A172 (cell line): ENCODE measurements around the gene AP3B2. TPM values are rescaled to one million over a fixed set of nuclear protein-coding genes. Genes with fewer than 3 reads are reported as not detected.
"Not testable (repeated sequence)": the region's sequence is repeated elsewhere in the genome, so short reads cannot be mapped to it uniquely, and the experiment has no call there.

Experiments
- DNase-seq: peaks from one replicate; pipeline ENCODE4 v3.0.0-alpha.2; 2015; ENCODE audit warnings: low spot score
- total RNA-seq: library from RNA; depleted of rRNA; stranded (reverse); fragments of >200 nt; shearing (Covaris generic); gene quantifications from 2 replicates; pipeline ENCODE4 v1.2.3, GENCODE V29; 2014; rRNA removed

The AP3B2 gene, protein sequence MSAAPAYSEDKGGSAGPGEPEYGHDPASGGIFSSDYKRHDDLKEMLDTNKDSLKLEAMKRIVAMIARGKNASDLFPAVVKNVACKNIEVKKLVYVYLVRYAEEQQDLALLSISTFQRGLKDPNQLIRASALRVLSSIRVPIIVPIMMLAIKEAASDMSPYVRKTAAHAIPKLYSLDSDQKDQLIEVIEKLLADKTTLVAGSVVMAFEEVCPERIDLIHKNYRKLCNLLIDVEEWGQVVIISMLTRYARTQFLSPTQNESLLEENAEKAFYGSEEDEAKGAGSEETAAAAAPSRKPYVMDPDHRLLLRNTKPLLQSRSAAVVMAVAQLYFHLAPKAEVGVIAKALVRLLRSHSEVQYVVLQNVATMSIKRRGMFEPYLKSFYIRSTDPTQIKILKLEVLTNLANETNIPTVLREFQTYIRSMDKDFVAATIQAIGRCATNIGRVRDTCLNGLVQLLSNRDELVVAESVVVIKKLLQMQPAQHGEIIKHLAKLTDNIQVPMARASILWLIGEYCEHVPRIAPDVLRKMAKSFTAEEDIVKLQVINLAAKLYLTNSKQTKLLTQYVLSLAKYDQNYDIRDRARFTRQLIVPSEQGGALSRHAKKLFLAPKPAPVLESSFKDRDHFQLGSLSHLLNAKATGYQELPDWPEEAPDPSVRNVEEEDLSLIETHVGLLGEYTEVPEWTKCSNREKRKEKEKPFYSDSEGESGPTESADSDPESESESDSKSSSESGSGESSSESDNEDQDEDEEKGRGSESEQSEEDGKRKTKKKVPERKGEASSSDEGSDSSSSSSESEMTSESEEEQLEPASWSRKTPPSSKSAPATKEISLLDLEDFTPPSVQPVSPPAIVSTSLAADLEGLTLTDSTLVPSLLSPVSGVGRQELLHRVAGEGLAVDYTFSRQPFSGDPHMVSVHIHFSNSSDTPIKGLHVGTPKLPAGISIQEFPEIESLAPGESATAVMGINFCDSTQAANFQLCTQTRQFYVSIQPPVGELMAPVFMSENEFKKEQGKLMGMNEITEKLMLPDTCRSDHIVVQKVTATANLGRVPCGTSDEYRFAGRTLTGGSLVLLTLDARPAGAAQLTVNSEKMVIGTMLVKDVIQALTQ
- total RNA-seq: 0.09 and 0.29 TPM in 2 replicates

DNA sequence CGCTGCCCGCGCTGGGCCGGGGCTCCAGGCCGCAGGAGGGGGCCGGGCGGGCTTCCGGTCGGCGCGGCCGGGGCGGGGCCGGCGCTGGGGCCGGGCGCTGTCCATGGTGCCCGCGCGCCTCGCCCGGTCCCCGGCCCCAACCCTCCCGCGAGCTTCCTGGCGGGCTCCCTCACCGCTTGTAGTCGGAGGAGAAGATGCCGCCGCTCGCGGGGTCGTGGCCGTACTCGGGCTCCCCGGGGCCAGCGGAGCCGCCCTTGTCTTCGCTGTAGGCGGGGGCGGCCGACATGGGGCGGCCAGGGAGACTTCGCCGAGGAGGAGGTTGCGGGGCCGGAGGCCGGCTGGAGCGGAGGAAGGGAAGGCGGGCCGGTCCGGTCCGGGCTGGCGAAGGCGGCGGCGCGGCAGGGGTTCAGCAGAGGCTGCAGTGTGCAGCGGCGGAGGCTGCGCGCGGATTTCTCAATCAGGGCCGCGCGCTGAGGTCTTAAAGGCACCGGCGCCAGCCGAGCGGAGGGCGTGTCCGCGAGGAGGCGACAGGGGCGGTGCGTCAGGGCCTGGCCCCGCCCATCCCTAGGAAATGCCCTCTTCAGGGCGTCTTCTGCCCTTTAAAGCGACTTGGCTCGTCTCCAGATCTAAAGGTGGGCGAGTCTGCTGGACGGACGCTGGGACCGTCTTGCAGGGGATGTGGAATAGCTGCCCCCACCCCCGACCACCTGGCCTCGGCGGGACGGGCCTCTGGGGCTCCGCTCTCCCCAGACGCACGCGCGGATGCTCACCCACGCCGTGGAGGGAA, at the start of gene AP3B2:
TSS of gene AP3B2 (minus strand) at position 455 of the 787 bp plus-strand sequence. CDS start at position 286, 169 bp downstream.
- DNase-seq: peak; percentile 42

DNA sequence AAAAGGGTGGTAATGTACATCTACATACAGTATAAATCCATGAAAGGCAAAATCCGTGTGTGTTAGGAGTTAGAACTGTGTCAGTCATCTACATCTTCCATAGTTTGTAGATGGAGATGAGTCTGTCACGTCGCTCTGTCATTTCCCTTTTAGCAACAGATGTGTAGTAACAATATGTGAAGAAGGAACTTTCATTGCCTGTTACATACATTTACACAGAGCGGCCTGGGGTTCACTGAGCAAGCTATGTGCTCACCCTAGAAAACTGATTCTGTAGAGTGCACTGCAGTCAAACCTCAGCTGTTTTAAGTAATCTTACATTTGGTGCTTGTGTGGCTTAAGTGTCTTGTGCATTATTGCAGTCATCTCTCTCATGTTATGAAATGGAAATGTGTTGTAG, 41.6 kb upstream of the AP3B2 start:
- DNase-seq: no peak

DNA sequence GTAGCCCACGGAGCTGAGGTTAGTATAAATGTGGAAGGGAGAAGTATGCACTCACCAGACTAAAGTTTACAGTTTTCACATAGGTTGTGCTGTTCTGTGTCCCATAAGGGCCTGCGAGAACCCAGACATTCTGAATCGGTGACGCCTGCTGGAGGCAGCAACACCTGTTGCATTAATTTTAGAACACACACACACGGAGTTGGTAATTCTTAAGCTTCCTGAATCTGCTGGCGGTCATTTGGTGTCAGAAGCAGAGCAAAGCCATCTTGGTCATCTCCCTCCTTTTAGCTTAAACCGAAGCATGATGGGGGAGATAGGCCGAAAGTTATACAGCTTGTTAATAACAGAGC, 41.1 kb upstream of the AP3B2 start:
- peak; percentile 5 for DNase-seq

DNA sequence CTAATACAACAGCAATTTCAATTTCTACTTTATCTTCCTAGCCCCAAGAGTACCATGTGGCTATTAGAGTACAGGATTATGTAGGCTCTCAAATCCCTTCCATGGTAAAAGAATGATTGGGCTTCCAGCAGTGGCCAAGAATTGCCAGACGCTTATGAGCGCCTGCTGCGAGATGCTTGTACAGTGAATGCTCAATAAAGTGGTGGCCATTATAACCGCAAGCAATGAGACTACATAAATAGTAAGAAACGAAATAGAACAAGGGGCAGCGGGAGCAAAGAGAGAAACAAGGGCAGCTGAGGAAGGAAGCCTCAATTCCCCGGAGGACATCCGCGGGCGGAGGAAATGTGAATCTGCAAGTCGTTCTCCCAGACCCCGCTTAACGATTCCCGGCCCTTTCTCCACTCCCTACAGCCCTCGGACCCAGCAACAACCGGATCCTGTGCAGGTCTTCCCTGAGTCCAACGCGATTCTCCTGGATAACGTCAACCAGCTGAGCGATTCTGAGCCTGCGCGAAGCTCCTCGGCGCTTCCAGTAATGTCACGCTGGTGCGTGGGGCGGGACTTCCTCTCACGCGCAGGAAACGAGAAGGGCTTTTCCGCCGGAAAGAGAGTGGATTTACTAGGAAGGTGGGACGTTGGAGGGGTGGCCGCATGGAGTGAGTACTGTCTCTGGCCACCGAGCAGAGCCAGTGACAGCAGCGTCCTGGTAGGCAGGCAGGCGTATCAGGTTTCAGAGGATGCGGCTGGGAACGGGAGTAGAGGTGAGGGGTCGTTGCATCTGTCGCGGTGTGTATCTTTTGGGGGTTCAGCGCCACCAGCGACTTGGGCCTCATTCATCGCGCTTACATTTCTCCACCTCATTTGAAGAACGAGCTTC, 40.5 kb upstream of the AP3B2 start:
- peak; percentile 89 for DNase-seq

DNA sequence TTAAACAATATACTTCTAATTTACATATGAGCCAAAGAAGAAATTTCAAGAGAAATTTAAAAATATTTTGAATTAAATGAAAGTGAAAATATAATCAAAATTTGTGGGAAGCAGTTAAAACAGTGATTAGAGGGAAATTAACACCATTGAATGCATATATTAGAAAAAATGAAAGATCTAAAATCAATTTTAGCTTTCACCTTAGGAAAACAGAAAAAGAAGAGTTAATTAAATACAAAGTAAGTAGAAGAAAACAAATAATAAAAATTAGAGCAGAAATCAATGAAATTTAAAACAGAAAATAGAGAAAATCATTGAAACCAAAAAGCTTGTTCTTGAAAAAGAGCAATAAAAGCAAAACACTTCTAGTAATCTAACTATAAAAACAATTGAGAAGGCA, 38.6 kb upstream of the AP3B2 start:
- DNase-seq: no peak

DNA sequence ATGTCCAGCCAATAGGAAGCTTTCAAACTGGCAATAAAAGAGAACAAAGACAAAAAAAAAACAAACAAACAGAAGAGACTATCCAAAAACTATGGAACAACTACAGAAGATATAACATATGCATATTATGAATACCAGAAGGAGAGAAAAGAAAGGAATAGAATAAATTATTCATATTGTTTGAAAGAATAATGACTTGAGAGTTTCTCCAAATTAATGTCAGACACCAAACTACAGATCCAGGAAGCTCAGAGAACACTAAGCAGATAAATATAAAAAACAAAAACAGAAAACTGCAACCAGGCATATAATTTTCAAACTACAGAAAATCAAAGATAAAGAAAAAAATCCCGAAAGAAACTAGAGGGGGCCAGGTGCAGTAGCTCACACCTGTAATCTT, 34.1 kb upstream of the AP3B2 start:
- DNase-seq: no peak

DNA sequence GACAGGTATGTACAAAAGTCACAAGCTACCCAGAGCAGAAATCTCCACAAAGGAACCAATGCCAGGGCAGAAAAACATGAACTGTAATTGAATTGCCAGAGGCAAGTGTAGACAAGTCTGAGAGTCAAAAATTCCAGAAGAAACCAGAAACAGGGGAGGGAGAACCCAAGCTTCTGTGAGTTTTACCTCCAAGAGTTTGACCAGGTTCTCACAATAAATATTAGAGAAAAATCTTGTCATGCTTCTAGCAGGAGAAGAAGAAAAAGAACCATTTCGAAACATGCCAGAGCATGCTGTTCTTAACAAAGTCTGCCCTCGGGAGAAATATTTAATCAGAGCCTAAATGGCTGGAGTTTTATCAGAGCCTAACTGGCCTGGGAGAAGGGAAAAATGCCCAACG, 32.5 kb upstream of the AP3B2 start:
- DNase-seq: no peak

DNA sequence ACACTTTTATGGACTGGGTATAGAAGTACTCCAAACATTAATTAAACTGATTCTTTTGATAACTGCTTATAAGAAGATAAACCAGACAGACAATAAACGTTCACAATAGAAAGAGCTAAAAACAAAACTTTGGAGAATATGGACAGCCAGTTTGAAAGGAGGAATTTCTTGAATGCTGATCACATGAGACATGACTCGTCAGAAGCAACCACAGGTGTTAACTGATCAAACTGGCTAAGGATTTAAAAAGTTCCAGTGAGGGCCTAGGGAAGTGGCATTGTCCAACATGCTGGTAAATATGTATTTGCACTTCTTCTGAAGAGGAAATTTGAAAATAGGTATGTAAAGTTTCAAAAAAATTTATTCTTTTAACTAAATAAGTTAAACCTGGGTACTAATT, 29.4 kb upstream of the AP3B2 start:
- peak; percentile 34 for DNase-seq

DNA sequence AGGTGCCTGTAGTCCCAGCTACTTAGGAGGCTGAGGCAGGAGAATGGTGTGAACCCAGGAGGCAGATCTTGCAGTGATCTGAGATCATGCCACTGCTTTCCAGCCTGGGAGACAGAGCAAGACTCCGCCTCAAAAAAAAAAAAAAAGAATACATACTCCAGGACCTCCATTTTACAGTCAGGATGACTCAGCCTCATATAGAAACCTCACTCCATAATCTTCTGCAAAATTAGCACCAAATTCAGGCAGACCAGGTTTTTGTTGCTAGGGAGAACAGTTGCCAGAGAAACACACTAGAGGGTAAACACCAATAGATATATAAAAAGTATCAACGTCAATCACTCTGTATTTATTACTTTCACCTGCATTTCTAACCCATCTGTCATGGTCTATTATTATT, 28.3 kb upstream of the AP3B2 start:
- DNase-seq: peak; percentile 15

DNA sequence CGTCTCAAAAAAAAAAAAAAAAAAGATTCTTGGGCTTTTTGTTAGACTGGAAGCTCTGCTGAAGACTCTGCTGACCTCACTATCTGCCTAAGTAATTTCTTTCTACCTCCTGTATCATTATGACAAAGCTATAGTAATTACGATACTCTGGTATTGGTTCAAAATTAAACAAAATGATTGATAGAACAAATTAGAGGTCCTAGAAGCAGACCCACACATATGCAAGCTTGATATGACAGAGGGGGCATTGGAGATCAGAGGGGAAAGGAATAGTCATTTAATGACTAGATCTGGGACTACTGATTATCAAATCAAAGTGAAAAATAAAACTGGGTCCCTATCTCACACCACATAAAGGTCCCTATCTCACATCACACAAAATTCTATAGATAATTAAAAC, 21.9 kb upstream of the AP3B2 start:
- no peak for DNase-seq

DNA sequence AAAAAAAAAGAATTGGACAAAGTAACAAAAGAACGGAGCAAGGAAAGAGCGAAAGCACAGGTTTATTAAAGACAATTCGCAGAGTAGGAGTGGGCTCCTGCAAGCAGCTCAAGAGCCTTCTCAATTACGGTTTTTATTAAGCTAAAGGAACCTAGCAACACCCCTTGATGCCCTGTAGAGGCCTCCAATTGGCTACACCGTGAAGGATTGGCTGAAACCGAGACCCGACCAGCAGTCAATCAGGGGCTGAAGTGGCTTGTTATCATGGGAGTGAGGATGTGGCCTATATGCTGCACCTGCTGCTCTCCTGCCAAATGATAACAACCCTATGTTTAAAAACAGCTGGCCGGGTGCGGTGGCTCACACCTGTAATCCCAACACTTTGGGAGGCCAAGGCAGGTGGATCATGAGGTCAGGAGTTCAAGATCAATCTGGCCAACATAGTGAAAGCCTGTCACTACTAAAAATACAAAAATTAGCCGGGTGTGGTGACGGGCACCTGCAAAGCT, 20.4 kb upstream of the AP3B2 start:
- no peak for DNase-seq

DNA sequence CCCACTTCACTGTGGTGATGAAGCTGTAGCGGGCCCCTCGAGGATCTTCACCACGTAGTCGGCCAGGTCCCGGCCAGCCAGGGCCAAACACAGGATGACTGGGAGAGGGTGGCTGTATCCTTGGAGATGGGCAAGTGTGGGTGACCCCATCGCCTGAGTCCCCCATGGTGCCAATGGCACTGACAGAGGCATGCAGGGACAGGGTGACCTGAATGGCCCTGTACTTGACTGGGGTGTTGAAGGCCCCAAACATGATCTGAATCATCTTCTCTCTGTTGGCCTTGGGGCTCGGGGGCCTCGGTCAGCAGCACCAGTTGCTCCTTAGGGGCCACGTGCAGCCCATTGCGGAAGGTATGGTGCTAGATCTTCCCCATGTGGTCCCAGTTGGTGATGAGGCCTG, 17.1 kb upstream of the AP3B2 start:
- DNase-seq: no peak

DNA sequence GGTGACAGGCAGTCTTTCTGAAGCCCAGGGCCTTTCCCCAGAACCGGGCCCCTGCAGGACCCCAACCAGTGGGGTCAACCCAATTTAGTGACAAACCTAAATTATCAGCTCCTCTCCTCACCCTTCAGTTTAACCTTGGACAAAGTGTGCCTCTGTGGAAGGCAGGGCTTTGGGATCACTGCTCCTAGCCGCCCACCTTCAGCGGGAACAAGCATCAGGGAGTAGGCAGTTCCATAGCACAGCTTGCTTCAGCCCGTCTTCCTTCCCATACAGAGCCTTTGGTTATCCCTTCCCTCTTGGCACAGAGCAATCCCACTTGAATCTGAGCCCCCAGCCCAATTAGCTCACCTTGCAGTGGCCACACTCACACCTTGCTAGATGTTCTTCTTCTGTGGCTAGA, 5.3 kb upstream of the AP3B2 start:
- DNase-seq: no peak

DNA sequence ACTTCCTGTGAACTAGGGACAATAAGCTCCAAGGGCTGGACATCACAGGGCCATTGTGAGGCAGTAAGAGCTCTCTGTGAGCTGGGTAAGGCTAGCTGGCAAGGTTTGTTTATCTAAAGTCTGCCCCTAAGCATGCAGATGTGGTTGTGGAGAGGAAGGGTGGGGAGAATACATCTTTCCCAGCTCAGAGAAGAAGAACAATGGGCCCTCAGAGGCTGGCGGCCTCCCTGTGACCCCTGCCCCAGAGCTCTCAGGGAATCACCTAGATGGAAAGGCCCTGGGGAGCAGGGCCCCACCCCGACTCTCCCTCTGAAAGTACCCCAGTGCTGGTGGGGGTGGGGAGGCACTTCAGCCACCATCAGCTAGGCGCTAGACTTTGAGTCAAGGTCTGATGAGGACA, 4.3 kb upstream of the AP3B2 start:
- DNase-seq: no peak

DNA sequence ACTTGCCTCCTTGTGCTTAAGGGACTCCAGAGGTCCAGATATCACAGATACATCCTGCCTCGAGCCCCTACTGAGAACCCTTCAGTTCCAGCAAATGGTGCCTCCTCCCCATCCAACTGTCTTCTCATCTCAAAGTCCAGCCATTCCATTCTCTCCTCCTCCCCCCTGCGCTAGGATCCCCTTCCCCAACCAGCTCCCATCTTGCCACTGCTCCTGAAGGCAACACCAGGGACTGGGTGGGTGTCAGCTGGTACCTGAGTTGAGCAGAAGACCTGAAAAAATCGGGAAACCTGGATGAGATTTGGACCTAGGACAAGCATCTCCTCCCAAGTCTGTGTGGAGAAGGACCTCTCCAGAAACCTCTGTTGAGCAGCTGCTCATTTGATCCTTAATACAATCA, 2.4 kb upstream of the AP3B2 start:
- DNase-seq: no peak

DNA sequence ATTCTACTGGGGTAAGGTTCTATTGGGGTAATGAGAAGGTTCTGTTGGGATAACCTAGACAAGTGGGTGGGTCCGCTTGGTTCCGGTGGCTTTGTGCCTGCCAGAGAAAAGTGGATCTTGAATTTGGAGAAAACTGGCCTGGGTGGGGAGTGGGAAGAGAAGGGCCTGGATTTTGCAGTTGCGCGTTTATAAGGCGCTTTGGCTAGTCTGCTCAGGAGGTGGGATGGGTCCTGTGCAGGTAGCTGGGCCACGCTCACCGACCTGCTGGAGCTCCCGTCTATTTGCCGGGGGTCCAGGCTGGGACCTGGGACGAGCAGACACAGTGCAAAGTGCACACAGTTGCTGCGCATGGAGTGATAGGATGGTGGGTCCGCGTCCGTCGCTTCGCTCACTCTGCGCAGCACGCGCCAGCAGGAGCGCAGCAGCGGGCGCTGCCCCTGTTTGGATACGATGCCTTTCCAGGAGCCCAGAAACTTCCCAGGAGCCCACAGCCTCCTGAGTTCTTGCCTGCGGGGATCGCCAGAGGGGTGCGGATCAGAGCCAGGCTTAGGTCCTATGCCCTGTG, 1.3 kb upstream of the AP3B2 start:
- DNase-seq: no peak

DNA sequence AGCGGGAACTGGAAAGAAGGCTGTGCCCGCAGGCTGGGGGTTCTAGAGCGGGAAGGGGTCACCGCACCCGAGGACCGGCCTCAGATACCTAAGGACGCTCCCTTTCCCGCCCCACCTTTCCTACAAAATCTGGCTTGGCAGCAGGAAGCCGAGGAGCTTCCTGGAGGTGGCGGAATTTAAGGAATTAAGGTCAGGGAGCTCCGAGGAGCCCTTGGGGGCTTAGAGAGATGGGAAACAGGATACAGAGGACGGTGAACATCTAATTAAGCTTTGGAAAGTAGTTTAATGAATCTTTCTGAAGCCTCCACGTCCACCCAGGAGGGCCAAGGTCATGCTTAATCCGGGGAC, 507 bp upstream of the AP3B2 start:
- DNase-seq: no peak

DNA sequence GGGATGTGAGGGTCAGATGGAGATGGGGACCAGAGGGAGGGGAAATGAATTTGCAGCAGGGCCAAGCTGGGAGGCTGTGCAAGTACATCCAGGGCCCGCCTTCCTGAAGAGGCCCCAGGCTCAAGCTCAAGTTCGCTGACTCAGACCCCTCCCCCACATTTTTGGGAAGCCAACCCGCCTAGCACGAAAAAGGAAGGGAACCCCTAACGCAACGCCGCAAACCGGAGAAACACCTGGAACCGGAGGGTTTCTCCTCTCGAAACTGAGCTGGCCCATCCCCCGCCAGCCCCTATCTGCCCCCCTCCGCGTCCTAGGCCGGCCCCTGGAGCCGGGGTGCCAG, 624 bp downstream of the AP3B2 start:
- no peak for DNase-seq

DNA sequence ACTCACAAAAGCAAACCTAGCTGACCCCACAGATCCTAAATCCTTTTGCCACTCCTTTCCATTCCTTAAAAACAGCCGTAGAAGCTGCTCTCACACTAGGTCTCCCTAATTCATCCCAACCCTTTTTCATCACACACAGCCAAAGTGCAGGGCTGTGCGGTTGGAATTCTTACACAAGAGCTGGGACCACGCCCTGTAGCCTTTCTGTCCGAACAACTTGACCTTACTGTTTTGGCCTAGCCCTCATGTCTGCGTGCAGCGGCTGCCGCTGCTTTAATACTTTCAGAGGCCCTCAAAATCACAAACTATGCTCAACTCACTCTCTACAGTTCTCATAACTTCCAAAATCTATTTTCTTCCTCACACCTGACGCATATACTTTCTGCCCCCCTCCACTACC, 3.8 kb downstream of the AP3B2 start:
- DNase-seq: not testable (repeated sequence)

DNA sequence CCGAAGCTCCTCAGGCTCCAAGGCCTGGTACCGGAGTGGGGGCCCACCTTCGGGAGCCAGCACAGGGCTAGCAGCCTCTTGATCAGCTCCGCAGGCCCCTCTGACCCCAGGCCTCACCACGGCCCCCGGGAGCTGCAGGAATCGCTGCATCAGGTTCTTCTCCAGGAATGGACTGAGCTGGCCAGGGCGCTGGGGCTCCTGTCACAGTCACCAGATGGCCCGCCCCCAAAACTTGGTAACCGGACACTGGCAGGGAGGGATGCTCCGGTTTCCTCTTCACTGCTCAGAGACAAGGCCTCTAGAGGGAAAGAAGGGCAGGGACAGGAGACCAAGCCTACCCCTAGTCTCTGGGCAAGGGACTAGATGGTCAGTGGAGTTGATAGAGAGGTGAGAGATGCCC, 9.9 kb downstream of the AP3B2 start:
- no peak for DNase-seq
